IPS DF 6.9 (cell line): ENCODE data around the gene KRT14.
"Not testable (repeated sequence)": the region's sequence is repeated elsewhere in the genome, so short reads cannot be mapped to it uniquely, and the experiment has no call there.

ENCODE experiments used
- DNase-seq: peaks from one replicate; pipeline ENCODE4 v3.0.0-alpha.2; 2013; ENCODE audit warnings: low read depth, low spot score
- H3K27ac ChIP-seq: one replicate; pipeline ENCODE4 v1.5.1; 2013; ENCODE audit warnings: low read length, control low read depth
- H3K27me3 ChIP-seq: 2 replicates; pipeline ENCODE4 v1.6.1; 2013; ENCODE audit warnings: mild to moderate bottlenecking, low read length; ENCODE audit not compliant: control insufficient read depth, insufficient read depth
- H3K36me3 ChIP-seq: 2 replicates; pipeline ENCODE4 v1.6.1; 2013; ENCODE audit warnings: low read length; ENCODE audit not compliant: control insufficient read depth, insufficient read depth
- H3K4me1 ChIP-seq: 2 replicates; pipeline ENCODE4 v1.6.1; 2013; ENCODE audit warnings: low read length; ENCODE audit not compliant: control insufficient read depth, insufficient read depth
- H3K4me3 ChIP-seq: 2 replicates; pipeline ENCODE4 v1.5.1; 2013; ENCODE audit warnings: mild to moderate bottlenecking, low read length
- H3K9me3 ChIP-seq: 2 replicates; pipeline ENCODE4 v1.6.1; 2013; ENCODE audit warnings: low read length, inconsistent platforms; ENCODE audit not compliant: control insufficient read depth, insufficient read depth
- WGBS: extraction: QIAGEN DNeasy Blood & Tissue Kit; methylation state at CpG from one replicate; pipeline ENCODE4 v1.1.7; 2013; ENCODE audit warnings: mixed read lengths, missing lambda C conversion rate; ENCODE audit not compliant: insufficient read length, insufficient coverage; 5-methylcytosine and 5-hydroxymethylcytosine counted together

The KRT14 gene

DNA sequence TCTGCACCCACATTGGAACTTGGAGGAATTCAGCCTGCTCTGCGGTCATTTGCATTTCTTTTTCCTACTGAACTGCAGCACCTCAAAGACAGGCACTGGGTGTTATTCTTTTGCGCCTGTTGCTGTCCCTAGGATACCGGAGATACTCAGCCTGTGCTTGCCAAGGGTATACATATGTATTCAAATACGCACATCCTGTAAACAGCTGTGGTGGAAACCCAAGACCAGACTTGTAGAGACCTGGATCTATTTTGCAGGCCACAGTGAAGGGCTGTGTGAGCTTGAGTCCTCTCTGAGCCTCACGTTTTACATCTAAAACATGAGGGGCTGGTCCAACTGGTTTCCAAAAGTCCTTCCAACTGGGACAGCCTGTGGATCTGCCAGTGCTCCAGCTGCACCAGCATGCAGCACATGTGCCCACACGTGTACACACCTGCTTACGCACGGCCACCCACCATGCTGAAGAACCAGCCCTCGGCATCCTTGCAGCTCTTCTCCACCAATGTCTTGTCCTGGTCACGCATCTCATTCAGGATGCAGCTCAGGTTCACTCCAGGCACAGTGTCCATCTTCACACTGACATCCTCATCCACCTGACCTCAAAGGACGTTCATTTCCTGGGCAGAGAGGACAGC lies 42.0 kb upstream of the KRT14 start:
- DNase-seq, H3K9me3 ChIP-seq, H3K4me3 ChIP-seq, H3K27ac ChIP-seq, H3K36me3 ChIP-seq, H3K4me1 ChIP-seq, H3K27me3 ChIP-seq: not testable (repeated sequence)
- no CpG with 5 or more reads among the region's 11 CpGs for WGBS

DNA sequence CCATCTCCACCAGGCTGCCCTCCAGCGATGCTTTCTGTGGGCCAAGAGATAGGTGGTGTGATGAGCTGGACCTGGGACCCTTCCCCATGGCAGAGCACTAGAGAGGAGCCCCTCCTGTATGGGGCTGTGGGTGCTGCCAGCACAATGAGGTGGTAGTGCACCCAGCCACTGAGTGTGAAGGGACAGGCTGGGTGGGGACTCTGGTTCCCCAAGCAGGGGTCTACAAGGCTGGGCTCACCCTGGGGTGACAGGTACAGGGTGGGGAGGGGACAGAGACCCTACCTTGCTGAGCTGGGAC lies 41.3 kb upstream of the KRT14 start:
- H3K9me3 ChIP-seq, DNase-seq, H3K4me1 ChIP-seq, H3K36me3 ChIP-seq, H3K27ac ChIP-seq, H3K4me3 ChIP-seq, H3K27me3 ChIP-seq: not testable (repeated sequence)
- no CpG with 5 or more reads among the region's 1 CpG for WGBS

- Histone ChIP-seq H3K4me1 (no peaks in the 10 kb centered on the region; the same call in 1 of the 2 replicates), H3K27ac (no peak overlapping the region), H3K36me3 (no peaks in the 10 kb centered on the region), H3K4me3 (no peak overlapping the region), H3K27me3 (no peaks in the 10 kb centered on the region), H3K9me3 (no peaks in the 10 kb centered on the region)
- DNase-seq = no peak
- WGBS = no CpG with 5 or more reads among the region's 23 CpGs
Observed at GRCh38 chr17:41627316-41628072, 40.8 kb upstream of the KRT14 start.

DNA sequence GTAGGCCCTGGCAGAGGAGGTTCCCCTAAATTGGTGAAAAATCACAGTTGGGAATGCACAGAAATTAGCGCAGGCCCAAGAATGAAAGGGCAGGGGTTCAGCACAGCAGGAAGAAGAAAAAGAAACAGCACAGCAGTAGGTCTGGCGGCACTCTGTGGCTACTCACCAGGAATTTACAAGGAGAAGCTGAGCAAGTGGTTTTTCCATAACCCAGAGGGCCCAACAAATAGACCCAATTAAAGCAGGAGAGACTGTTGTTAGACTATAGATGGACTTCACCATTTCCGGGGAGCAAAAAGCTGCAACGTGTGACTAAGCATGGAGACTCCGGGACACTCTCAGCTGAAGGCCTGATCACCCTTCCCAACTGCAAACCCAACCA lies 40.2 kb upstream of the KRT14 start:
- WGBS = no CpG with 5 or more reads among the region's 5 CpGs
- not testable (repeated sequence) for H3K36me3 ChIP-seq, H3K27ac ChIP-seq

GRCh38 chr17:41626028-41626913 lies 39.6 kb upstream of the KRT14 start:
- not testable (repeated sequence) for H3K4me1 ChIP-seq, H3K36me3 ChIP-seq, H3K4me3 ChIP-seq, DNase-seq, H3K27ac ChIP-seq, H3K27me3 ChIP-seq, H3K9me3 ChIP-seq
- no CpG with 5 or more reads among the region's 17 CpGs for WGBS

More for the DNA sequence above, 40.2 kb upstream of the KRT14 start:
- not testable (repeated sequence) for H3K27me3 ChIP-seq, DNase-seq, H3K4me1 ChIP-seq, H3K9me3 ChIP-seq, H3K4me3 ChIP-seq

DNA sequence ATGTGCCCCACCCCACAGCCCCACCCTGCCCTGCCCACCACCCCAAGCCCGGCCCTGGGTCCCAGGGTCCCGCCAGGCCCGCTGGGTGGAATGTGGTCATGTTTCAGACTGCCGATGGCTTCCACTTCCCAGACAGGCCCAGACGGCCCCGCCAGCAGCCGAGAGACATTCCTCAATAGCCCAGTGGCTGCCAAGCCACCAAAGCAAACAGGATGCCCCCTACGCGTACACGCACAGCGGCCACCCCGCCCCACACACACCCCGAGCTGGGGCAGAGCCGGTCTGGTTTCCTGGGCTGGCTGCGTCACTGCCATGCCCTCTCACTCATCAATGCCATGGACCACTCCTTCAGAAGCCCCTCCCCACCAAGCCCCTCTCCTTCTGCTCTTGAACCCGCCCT lies 38.9 kb upstream of the KRT14 start:
- DNase-seq = no peak
- no peaks in the 10 kb centered on the region for H3K27me3 ChIP-seq
- H3K4me3 ChIP-seq = no peak overlapping the region
- H3K36me3 ChIP-seq = no peaks in the 10 kb centered on the region
- no peak overlapping the region for H3K27ac ChIP-seq
- WGBS = no CpG with 5 or more reads among the region's 16 CpGs
- no peaks in the 10 kb centered on the region for H3K9me3 ChIP-seq
- H3K4me1 ChIP-seq = no peaks in the 10 kb centered on the region; the same call in 1 of the 2 replicates

- H3K36me3 ChIP-seq = no peaks in the 10 kb centered on the region
- WGBS = no CpG with 5 or more reads among the region's 33 CpGs
- H3K4me3 ChIP-seq = no peak within 1 kb of the TSS
- no peak within 1 kb of the TSS for H3K27ac ChIP-seq
- no peaks in the 10 kb centered on the region for H3K9me3 ChIP-seq
- DNase-seq = no peak
- no peaks in the 10 kb centered on the region; the same call in 1 of the 2 replicates for H3K4me1 ChIP-seq
- H3K27me3 ChIP-seq = no peaks in the 10 kb centered on the region
Observed at GRCh38 chr17:41624208-41625101, 37.8 kb upstream of the KRT14 start, which contains the start of gene KRT17. Gene KRT17 (minus strand): TSS chr17:41624575. CDS start chr17:41624509, 66 bp downstream.

GRCh38 chr17:41623184-41623861 lies 36.6 kb upstream of the KRT14 start:
- H3K36me3 ChIP-seq, DNase-seq, H3K27me3 ChIP-seq, H3K9me3 ChIP-seq, H3K4me1 ChIP-seq, H3K27ac ChIP-seq, H3K4me3 ChIP-seq: not testable (repeated sequence)
- no CpG with 5 or more reads among the region's 10 CpGs for WGBS

- WGBS = no CpG with 5 or more reads among the region's 19 CpGs
- H3K9me3 ChIP-seq, H3K27me3 ChIP-seq, H3K4me3 ChIP-seq, H3K4me1 ChIP-seq, H3K27ac ChIP-seq, H3K36me3 ChIP-seq, DNase-seq: not testable (repeated sequence)
Observed at GRCh38 chr17:41622340-41623183, 35.9 kb upstream of the KRT14 start.
